ENCODE data around the gene SEC31B.

DNA sequence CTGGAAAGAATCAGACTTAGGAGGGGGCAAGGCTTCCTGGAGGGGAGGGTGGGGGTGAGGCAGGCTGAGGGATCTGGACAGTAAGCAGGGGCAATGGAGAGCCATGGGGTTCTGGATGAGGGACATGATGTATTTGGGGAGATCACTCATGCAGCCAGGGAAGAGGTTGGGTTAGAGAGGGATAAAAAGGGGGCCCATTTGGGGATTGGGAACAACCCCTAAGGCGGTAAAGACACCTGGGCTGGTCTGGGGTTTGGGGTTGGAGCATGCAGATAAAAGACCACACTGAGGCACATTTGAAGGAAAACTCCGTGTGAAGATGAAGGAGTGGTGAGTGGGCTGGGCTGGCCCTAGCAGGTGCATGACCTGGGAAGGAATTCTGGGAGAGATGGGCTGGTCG, 46.9 kb upstream of the SEC31B start:
- TF ChIP-seq, protein P1, sequence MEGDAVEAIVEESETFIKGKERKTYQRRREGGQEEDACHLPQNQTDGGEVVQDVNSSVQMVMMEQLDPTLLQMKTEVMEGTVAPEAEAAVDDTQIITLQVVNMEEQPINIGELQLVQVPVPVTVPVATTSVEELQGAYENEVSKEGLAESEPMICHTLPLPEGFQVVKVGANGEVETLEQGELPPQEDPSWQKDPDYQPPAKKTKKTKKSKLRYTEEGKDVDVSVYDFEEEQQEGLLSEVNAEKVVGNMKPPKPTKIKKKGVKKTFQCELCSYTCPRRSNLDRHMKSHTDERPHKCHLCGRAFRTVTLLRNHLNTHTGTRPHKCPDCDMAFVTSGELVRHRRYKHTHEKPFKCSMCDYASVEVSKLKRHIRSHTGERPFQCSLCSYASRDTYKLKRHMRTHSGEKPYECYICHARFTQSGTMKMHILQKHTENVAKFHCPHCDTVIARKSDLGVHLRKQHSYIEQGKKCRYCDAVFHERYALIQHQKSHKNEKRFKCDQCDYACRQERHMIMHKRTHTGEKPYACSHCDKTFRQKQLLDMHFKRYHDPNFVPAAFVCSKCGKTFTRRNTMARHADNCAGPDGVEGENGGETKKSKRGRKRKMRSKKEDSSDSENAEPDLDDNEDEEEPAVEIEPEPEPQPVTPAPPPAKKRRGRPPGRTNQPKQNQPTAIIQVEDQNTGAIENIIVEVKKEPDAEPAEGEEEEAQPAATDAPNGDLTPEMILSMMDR (IDR thresholded peaks at IDR 0.05): no peak
- TF ChIP-seq ZFX (IDR thresholded peaks at IDR 0.05; ENCODE audit: borderline replicate concordance): no peak

All from 22Rv1 (cell line).